Kidney epithelial cell (primary cell): ENCODE data around the gene DMAC2L. TPM values are rescaled to one million over a fixed set of nuclear protein-coding genes. Genes with fewer than 3 reads are reported as not detected.
A peak's percentile ranks its signal among the peaks of the same experiment; 100 is the strongest.
"Not testable (repeated sequence)": the region's sequence is repeated elsewhere in the genome, so short reads cannot be mapped to it uniquely, and the experiment has no call there.

Source experiments
- DNase-seq: peaks from one replicate; pipeline ENCODE4 v3.0.0-alpha.2; 2010; ENCODE audit warnings: low read depth
- H3K27me3 ChIP-seq: 2 replicates; pipeline ENCODE4 v1.6.0; 2011; ENCODE audit warnings: low read length; ENCODE audit not compliant: control insufficient read depth, insufficient read depth
- H3K36me3 ChIP-seq: 2 replicates; pipeline ENCODE4 v1.5.1; 2011; ENCODE audit warnings: low read length; ENCODE audit not compliant: control insufficient read depth, insufficient read depth
- H3K4me3 ChIP-seq: 2 replicates; pipeline ENCODE4 v1.5.1; 2011; ENCODE audit warnings: low read depth, mild to moderate bottlenecking, control low read depth, low read length
- total RNA-seq: library from RNA; depleted of rRNA; stranded (reverse); fragments of >200 nt; gene quantifications from 2 replicates; pipeline ENCODE4 v1.2.3, GENCODE V29; 2015
- TF ChIP-seq, protein P1 (sequence below): IDR thresholded peaks from 2 replicates; pipeline ENCODE4 v1.5.1; 2011; ENCODE audit warnings: mild to moderate bottlenecking, moderate library complexity, low read length, control low read depth, inconsistent platforms; ENCODE audit not compliant: insufficient read depth, poor library complexity, severe bottlenecking

The DMAC2L gene
- total RNA-seq, 1 donor from 2014 or later = 27.5 TPM

DNA sequence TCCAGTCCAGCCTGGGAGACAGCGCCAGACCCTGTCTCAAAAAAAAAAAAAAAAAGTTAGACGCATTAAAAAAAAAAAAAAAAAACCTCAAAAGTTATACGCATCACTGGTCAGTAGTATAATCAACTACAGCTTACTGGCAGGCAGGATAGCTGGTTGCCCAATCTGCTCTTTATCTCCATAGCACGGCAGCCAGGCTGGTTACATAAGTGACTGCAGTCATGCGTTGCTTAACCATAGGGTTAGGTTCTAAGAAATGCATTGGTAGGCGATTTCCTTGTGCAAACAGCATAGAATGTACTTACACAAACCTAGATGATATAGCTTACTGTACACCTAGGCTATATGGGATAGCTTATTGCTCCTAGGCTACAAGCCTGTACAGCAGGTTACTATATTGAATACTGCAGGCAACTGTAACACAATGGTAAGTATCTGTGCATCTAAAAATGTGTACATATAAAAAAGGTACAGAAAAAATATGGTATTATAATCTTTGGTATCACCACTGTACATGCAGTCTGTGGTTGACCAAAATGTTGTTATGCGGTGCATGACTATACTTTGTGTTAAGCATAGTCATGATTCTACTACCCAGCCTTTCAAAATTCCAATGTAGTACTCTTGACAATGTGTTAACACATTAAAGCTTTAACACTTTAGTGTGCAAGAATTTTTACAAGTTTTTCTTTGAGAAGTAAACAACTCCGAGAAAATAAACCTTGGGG is 8.2 kb upstream of the DMAC2L start:
- no peaks in the 10 kb centered on the region for H3K27me3 ChIP-seq
- TF ChIP-seq, protein P1, sequence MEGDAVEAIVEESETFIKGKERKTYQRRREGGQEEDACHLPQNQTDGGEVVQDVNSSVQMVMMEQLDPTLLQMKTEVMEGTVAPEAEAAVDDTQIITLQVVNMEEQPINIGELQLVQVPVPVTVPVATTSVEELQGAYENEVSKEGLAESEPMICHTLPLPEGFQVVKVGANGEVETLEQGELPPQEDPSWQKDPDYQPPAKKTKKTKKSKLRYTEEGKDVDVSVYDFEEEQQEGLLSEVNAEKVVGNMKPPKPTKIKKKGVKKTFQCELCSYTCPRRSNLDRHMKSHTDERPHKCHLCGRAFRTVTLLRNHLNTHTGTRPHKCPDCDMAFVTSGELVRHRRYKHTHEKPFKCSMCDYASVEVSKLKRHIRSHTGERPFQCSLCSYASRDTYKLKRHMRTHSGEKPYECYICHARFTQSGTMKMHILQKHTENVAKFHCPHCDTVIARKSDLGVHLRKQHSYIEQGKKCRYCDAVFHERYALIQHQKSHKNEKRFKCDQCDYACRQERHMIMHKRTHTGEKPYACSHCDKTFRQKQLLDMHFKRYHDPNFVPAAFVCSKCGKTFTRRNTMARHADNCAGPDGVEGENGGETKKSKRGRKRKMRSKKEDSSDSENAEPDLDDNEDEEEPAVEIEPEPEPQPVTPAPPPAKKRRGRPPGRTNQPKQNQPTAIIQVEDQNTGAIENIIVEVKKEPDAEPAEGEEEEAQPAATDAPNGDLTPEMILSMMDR = no peak
- no peak overlapping the region for H3K4me3 ChIP-seq
- H3K36me3 ChIP-seq = no peaks in the 10 kb centered on the region
- DNase-seq = peak; percentile 64

- TF ChIP-seq, protein P1 = no peak
- H3K36me3 ChIP-seq = no peaks in the 10 kb centered on the region
- no peak overlapping the region for H3K4me3 ChIP-seq
- DNase-seq = no peak
- no peaks in the 10 kb centered on the region for H3K27me3 ChIP-seq
Measured at GRCh38 chr14:50308363-50308915, 3.7 kb upstream of the DMAC2L start.

DNA sequence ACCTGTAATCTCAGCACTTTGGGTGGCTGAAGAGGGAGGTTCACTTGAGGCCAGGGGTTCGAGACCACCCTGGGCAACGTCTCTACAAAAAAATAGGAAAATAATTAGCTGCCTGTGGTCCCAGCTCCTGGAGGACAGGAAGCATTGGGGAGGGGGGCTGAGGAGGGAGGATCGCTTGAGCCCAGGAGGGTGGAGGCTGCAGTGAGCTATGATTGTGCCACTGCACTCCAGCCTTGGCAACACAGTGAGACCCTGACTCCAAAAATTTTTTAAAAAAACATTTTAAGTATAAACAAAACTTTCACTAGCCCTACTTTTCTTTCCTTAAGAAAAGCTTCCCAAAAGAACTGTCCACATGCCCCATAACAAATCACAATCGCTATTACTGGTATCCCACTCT is 1.7 kb upstream of the DMAC2L start:
- DNase-seq = no peak
- no peaks in the 10 kb centered on the region for H3K27me3 ChIP-seq
- no peak overlapping the region for H3K4me3 ChIP-seq
- H3K36me3 ChIP-seq = no peaks in the 10 kb centered on the region
- TF ChIP-seq, protein P1 = no peak

- H3K27me3 ChIP-seq = no peaks in the 10 kb centered on the region
- peak overlapping the region; percentile 87 for H3K4me3 ChIP-seq
- TF ChIP-seq, protein P1 = no peak
- no peak for DNase-seq
- no peaks in the 10 kb centered on the region for H3K36me3 ChIP-seq
Measured at GRCh38 chr14:50311337-50311971, 670 bp upstream of the DMAC2L start.

- TF ChIP-seq, protein P1 = no peak
- Histone ChIP-seq H3K27me3 (no peaks in the 10 kb centered on the region), H3K4me3 (peak overlapping the region; percentile 87), H3K36me3 (no peaks in the 10 kb centered on the region)
- no peak for DNase-seq
Measured at GRCh38 chr14:50312734-50313054, 570 bp downstream of the DMAC2L start.

DNA sequence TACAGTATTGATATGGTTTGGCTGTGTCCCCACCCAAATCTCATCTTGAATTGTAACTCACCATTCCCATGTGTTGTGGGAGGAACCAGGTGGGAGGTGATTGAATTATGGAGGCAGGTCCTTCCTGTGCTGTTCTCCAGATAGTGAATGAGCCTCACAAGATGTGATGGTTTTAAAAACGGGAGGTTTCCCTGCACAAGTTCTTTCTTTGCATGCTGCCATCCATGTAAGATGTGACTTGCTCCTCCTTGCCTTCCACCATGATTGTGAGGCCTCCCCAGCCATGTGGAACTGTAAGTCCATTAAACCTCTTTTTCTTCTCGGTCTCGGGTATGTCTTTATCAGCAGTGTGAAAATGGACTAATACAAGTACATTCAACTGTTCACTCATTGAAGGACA is 2.0 kb downstream of the DMAC2L start:
- not testable (repeated sequence) for H3K36me3 ChIP-seq, DNase-seq, H3K4me3 ChIP-seq, H3K27me3 ChIP-seq
